Skin epidermis (tissue), 12 donors: ENCODE results near the gene IFNL2.

Source experiments
- H3K27ac ChIP-seq, 21 experiments: fragments of 200-600 bp; sonication (generic) in 11 of 21; one replicate each; pipeline ENCODE4 v1.5.0; 2020; ENCODE audit warnings: mild to moderate bottlenecking in 3 of 21, inconsistent platforms in 2 of 21, moderate library complexity in 2 of 21
- H3K4me3 ChIP-seq, 7 experiments: fragments of 200-600 bp; sonication (generic) in 2 of 7; one replicate each; pipeline ENCODE4 v1.5.0; 2020; ENCODE audit warnings: inconsistent platforms in 2 of 7, mild to moderate bottlenecking in 2 of 7, moderate library complexity in 1 of 7

IFNL2 gene

DNA sequence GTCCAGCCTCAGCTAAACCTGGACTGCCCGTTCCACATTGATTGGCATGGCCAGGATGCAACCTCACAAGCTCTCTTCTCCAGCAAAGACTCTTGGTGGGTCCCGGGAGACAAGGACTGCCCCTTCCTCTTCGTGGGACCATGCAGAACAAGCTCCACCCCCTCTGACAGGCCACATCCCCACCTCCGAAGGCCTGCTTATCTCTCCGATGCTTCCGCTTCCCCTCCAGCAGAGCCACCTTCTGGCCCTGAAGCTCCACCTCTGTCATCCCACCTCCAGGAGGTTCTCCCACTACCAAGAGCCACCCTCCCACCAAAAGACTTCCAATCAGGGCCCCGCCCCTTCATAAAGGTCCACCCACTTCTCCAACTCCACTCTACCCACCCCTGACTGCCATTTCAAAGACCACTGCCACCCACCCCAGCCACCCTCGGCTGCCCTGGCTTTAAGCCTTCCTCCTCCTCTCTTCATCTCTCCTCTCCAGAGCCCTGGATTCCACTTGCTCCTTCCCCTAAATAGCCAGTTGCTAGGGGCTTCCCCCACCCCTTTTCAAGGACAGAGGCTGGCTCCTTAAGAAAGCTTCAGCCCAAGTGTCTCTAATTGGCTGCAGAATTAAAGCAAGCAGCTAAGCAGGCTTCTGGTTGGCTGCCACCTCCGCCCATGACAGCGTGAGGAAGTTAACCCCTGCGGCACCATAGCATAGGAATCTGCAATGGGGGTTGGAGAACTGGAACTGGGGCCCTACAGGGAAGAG lies 42.5 kb downstream of the IFNL2 start:
- H3K27ac ChIP-seq, result no peak overlapping the region
- H3K4me3 ChIP-seq, result no peak overlapping the region

DNA sequence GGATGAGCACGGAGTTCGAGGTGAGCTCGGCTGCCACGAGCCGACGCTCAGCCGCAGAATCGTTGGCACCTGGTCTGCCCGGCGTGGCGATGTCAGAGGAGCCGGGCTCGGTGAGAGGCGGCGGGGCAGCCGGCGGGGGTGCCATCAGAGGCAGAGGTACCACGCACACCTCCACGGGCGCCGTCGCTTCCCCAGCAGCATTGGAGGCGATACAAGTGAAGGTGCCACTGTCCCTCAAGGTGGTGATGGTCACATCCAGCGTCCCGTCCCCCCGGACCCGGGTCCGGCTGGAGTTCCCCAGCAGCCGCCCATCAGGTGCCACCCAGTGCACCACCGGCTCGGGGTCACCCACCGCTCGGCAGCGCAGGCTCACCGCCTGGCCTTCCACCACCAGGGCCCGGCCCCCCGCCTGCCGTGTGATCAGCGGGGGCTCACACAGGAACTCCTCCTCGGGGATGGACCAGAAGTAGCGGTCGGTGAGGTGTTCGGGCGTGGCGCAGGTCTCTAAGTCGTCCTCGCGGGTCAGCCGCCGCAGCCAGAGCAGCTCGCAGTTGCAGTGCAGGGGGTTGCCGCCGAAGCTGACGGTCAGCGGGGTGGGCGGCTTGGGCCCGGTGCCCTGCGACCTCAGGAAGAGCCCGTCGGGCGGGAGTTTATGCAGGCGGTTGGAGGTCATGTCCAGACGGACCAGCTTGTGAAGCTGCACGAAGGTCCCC lies 46.0 kb downstream of the IFNL2 start:
- no peak overlapping the region for H3K4me3 ChIP-seq

DNA sequence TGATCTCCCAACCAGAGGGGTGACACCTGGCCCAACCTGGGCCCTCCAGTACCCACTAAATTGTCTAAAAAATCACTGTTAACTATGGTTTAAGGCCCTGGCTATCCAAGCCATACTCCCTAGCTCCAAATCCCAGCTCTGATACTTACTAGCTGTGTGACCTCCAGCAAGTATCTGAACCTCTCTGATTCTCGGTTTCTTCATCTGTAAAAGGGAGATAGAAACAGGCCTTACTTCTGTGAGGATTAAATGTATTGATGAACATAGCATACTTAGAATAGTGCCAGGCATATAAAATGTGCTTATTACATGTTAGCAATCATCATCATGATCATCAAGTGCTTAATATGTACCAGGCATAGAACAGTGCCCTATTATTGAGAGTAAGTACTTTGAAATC lies 47.7 kb downstream of the IFNL2 start:
- Histone ChIP-seq H3K4me3 (no peak overlapping the region), H3K27ac (no peak overlapping the region)

More for the DNA sequence above, 46.0 kb downstream of the IFNL2 start:
- H3K27ac ChIP-seq, result no peak overlapping the region

DNA sequence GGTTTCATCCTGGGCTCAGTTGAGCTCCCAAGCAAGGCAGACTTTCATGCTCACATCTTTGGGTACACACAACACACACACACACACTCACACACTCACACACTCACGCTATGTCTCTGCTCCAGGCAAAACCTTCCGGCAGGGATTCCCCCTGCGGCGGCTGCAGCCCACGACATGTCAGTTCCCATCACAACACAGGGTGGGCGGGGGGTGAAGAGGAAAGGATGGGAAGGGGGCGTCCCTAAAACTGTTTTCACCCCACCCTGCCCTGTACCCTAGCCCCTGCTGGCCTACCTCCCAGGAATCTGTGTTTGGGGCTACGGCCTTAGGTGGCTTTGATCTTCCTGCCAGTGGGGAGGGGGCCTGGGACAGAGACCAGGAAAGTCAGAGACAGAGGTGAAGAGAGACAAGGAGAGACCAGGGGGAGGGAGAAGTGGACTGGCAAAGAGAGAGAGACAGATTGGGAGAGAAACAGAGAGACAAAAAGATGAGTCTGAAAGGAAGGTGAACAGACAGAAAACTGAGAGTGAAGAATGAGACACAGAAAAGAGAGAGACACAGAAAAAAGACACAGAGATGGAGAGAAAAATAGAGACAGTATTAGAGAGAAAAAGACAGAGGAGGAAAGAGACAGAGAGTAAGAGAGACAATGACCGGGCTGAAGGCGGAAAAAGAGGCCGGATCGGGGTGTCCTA lies 48.6 kb downstream of the IFNL2 start:
- Histone ChIP-seq H3K27ac (no peak overlapping the region), H3K4me3 (no peak overlapping the region)

DNA sequence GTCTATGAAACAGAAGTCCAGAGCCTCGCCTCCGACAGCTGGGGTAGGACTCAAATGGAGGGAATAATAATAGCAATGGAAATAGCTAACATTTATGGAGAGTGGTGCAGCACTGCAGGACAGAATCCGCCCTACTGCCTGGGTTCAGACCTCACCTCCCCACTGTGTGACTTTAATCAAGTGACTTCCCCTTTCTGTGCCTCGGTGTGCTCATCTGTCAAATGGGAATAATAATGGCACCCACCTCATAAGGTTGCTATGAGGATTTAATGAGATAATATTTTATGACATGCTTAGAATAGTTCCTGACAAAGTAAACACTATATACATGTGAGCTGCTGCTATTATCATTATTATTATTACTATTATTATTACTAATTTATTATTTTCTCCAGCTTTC lies 49.3 kb downstream of the IFNL2 start:
- Histone ChIP-seq H3K4me3 (no peak overlapping the region), H3K27ac (no peak overlapping the region)

DNA sequence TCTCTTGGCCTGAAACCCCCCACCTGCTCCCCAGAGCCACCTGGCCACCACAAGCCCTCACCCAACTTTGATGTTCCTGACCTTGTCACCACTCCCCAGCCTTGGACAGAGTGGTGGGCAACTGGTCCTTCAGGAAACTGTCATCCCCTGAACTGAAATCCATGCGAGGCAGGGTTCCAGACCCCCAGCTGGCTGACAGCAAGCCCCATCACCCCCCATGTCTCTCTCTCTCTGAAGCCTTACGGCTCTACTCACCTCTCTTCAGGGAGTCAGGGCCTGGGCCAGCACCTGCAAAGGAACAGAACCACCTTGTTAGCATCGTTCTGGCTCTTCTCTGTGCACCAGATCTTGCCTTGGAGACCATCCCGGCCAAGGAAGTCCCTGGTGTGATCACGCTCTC lies 49.9 kb downstream of the IFNL2 start:
- Histone ChIP-seq H3K4me3 (no peak overlapping the region), H3K27ac (no peak overlapping the region)

DNA sequence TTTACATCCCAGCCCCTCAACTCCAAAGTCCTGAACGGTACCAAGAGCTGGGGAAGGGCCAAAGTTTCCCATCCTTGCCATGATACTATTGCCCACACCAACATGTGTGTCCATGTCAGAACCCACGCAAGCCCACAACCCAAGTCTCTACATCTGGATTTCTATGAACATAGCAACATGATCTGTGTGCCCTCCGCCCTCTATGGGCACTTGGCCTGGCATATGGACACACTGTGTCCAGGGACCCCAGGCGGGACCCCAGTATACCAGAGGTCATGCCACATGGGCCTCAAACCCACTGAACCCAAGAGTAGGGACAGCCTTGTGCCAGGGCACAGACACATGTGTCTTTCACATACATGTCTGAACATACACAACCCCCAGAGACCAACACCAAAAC lies 50.5 kb downstream of the IFNL2 start:
- Histone ChIP-seq H3K27ac (no peak overlapping the region), H3K4me3 (no peak overlapping the region)

DNA sequence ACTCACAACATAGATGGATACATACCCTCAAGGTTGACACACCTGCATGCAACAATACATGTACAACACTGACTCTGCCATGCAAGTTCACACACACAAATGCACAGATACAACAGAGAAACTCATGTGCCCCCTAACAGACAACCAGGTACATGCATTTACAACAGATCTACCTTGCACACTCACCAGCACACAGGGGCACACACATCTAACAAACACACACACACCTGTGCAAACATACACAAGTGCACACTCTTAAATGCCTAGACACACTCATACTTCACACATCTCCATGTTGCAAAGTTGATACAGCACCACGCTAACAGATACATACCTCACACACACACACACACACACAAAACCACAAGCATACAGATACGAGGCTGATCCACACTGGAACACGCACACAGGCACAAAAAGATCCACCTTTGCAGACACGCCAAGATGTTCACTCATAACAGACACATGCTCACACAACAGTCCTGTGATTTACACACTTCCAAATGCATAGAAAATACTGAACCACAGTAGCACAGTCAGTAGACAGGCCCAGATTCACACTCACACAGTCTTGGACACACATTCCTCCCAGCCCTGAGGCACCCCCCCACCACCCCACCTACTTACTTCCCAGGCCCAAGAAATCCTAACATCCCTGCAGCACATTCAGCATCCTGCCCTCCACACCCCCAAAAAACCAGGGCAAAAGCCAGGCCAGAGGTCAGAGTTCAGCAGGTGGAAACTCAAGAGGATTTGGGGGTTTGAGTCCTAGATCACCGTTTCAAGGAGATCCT lies 51.1 kb downstream of the IFNL2 start:
- H3K27ac ChIP-seq, result no peak overlapping the region
- H3K4me3 ChIP-seq, result peak overlapping the region in 1 of 7 experiments; percentile 60
